ENCODE data around the gene PUM1. TPM values are rescaled to one million over a fixed set of nuclear protein-coding genes. Genes with fewer than 3 reads are reported as not detected.
"Not testable (repeated sequence)": the region's sequence is repeated elsewhere in the genome, so short reads cannot be mapped to it uniquely, and the experiment has no call there.

Gene PUM1
- total and polyA plus RNA-seq, 2 experiments from 2014 or later: 68.6 to 97.4 TPM

GRCh38 chr1:30948813-30949486 is 116.6 kb downstream of the PUM1 start:
- H2AFZ ChIP-seq; H3K27ac ChIP-seq; H3K9me2 ChIP-seq (replicated peaks; ENCODE audit: insufficient read depth); H3K4me2 ChIP-seq; H3K9me3 ChIP-seq (ENCODE audit: low read depth); DNase-seq (ENCODE audit: low spot score); H3K4me1 ChIP-seq (ENCODE audit: insufficient read depth); H3K4me3 ChIP-seq; H3K27me3 ChIP-seq; H3K36me3 ChIP-seq (replicated peaks; ENCODE audit: insufficient read depth, low read depth): not testable (repeated sequence)
- Histone ChIP-seq H3K79me2 (peaks cover 87% of the 10 kb centered on the region), H4K20me1 (ENCODE audit: insufficient read depth, poor library complexity, severe bottlenecking) (peaks cover 37% of the 10 kb centered on the region)
- WGBS (ENCODE audit: low lambda C conversion rate, missing lambda C conversion rate): 69% methylated on average over 1 of the region's 5 CpGs

GRCh38 chr1:30948278-30948677 is 117.2 kb downstream of the PUM1 start:
- Histone ChIP-seq H3K36me3 (replicated peaks; ENCODE audit: insufficient read depth, low read depth) (no peaks in the 10 kb centered on the region), H3K4me2 (no peak overlapping the region), H3K27ac (no peak overlapping the region), H3K9me3 (ENCODE audit: low read depth) (no peaks in the 10 kb centered on the region), H3K4me1 (ENCODE audit: insufficient read depth) (no peaks in the 10 kb centered on the region), H2AFZ (no peak overlapping the region), H3K27me3 (no peaks in the 10 kb centered on the region), H3K4me3 (no peak overlapping the region), H3K79me2 (peaks cover 86% of the 10 kb centered on the region), H3K9me2 (replicated peaks; ENCODE audit: insufficient read depth) (no peaks in the 10 kb centered on the region), H4K20me1 (ENCODE audit: insufficient read depth, poor library complexity, severe bottlenecking) (peaks cover 33% of the 10 kb centered on the region)
- TF ChIP-seq EZH2 (IDR thresholded peaks at IDR 0.05; ENCODE audit: borderline replicate concordance) (no peak), EZH2phosphoT487 (IDR thresholded peaks at IDR 0.05; ENCODE audit: low read depth, severe bottlenecking, unreplicated experiment) (no peak), CTCF (IDR thresholded peaks at IDR 0.05; ENCODE audit: poor library complexity) (no peak)
- 94% methylated on average over 3 of the region's 3 CpGs for WGBS (ENCODE audit: low lambda C conversion rate, missing lambda C conversion rate)
- no peak for DNase-seq (ENCODE audit: low spot score)

- no peaks in the 10 kb centered on the region for H3K27me3 ChIP-seq
- peaks cover 88% of the 10 kb centered on the region for H3K79me2 ChIP-seq
- no peak overlapping the region for H3K27ac ChIP-seq
- peaks cover 31% of the 10 kb centered on the region for H4K20me1 ChIP-seq (ENCODE audit: insufficient read depth, poor library complexity, severe bottlenecking)
- no peak overlapping the region for H2AFZ ChIP-seq
- no peak for DNase-seq (ENCODE audit: low spot score)
- no peaks in the 10 kb centered on the region for H3K4me1 ChIP-seq (ENCODE audit: insufficient read depth)
- TF ChIP-seq CTCF (IDR thresholded peaks at IDR 0.05; ENCODE audit: poor library complexity): no peak
- TF ChIP-seq EZH2phosphoT487 (IDR thresholded peaks at IDR 0.05; ENCODE audit: low read depth, severe bottlenecking, unreplicated experiment): no peak
- no peak for TF ChIP-seq EZH2 (IDR thresholded peaks at IDR 0.05; ENCODE audit: borderline replicate concordance)
- no peaks in the 10 kb centered on the region for H3K9me2 ChIP-seq (replicated peaks; ENCODE audit: insufficient read depth)
- no peak overlapping the region for H3K4me2 ChIP-seq
- H3K9me3 ChIP-seq (ENCODE audit: low read depth): no peaks in the 10 kb centered on the region
- H3K36me3 ChIP-seq (replicated peaks; ENCODE audit: insufficient read depth, low read depth): no peaks in the 10 kb centered on the region
- H3K4me3 ChIP-seq: no peak overlapping the region
Measured at GRCh38 chr1:30947212-30947611, 118.3 kb downstream of the PUM1 start.

GRCh38 chr1:30942326-30942963 is 123.1 kb downstream of the PUM1 start:
- Histone ChIP-seq H3K9me3 (ENCODE audit: low read depth) (no peaks in the 10 kb centered on the region), H3K27me3 (no peaks in the 10 kb centered on the region), H3K36me3 (replicated peaks; ENCODE audit: insufficient read depth, low read depth) (no peaks in the 10 kb centered on the region), H3K4me1 (ENCODE audit: insufficient read depth) (no peaks in the 10 kb centered on the region), H4K20me1 (ENCODE audit: insufficient read depth, poor library complexity, severe bottlenecking) (peaks cover 42% of the 10 kb centered on the region), H3K79me2 (peaks cover 89% of the 10 kb centered on the region), H3K4me3 (no peak overlapping the region), H3K4me2 (no peak overlapping the region), H3K9me2 (replicated peaks; ENCODE audit: insufficient read depth) (no peaks in the 10 kb centered on the region), H3K27ac (no peak overlapping the region), H2AFZ (no peak overlapping the region)
- no peak for DNase-seq (ENCODE audit: low spot score)
- no peak for TF ChIP-seq EZH2phosphoT487 (IDR thresholded peaks at IDR 0.05; ENCODE audit: low read depth, severe bottlenecking, unreplicated experiment)
- no peak for TF ChIP-seq CTCF (IDR thresholded peaks at IDR 0.05; ENCODE audit: poor library complexity)
- TF ChIP-seq EZH2 (IDR thresholded peaks at IDR 0.05; ENCODE audit: borderline replicate concordance): no peak
- 96% methylated on average over 7 of the region's 7 CpGs for WGBS (ENCODE audit: low lambda C conversion rate, missing lambda C conversion rate)
